HG03460 (cell line): ENCODE measurements around the gene AAMP.
A peak's percentile ranks its signal among the peaks of the same experiment; 100 is the strongest.

Experiments
- ATAC-seq: cut with Tn5 transposase; IDR thresholded peaks from one replicate; pipeline ENCODE4 v1.9.1; 2021; ENCODE audit not compliant: unreplicated experiment

The AAMP gene

GRCh38 chr2:218260166-218260565 lies 9.8 kb downstream of the AAMP start:
- no peak for ATAC-seq

GRCh38 chr2:218259099-218259961 lies 10.6 kb downstream of the AAMP start:
- ATAC-seq, result no peak

GRCh38 chr2:218257390-218257981 lies 12.5 kb downstream of the AAMP start:
- peak; percentile 69 for ATAC-seq

GRCh38 chr2:218256612-218257350 lies 13.2 kb downstream of the AAMP start:
- ATAC-seq, result no peak

- no peak for ATAC-seq
Measured at GRCh38 chr2:218255446-218255845, 14.5 kb downstream of the AAMP start.

GRCh38 chr2:218253232-218253625 lies 16.7 kb downstream of the AAMP start:
- no peak for ATAC-seq

GRCh38 chr2:218252509-218253231 lies 17.3 kb downstream of the AAMP start:
- ATAC-seq, result no peak

GRCh38 chr2:218249691-218250090 lies 20.2 kb downstream of the AAMP start:
- ATAC-seq, result no peak

GRCh38 chr2:218245214-218245613 lies 24.7 kb downstream of the AAMP start:
- no peak for ATAC-seq

GRCh38 chr2:218244665-218245064 lies 25.3 kb downstream of the AAMP start:
- no peak for ATAC-seq

GRCh38 chr2:218244204-218244603 lies 25.7 kb downstream of the AAMP start:
- no peak for ATAC-seq

- ATAC-seq, result no peak
Measured at GRCh38 chr2:218238887-218239286, 31.1 kb downstream of the AAMP start.

- no peak for ATAC-seq
Measured at GRCh38 chr2:218236829-218237228, 33.1 kb downstream of the AAMP start.

GRCh38 chr2:218235017-218235416 lies 34.9 kb downstream of the AAMP start:
- no peak for ATAC-seq

- ATAC-seq, result no peak
Measured at GRCh38 chr2:218234521-218234920, 35.4 kb downstream of the AAMP start.

GRCh38 chr2:218233543-218233942 lies 36.4 kb downstream of the AAMP start:
- ATAC-seq, result no peak

- peak; percentile 67 for ATAC-seq
Measured at GRCh38 chr2:218230882-218231281, 39.1 kb downstream of the AAMP start.

GRCh38 chr2:218229851-218230250 lies 40.1 kb downstream of the AAMP start:
- no peak for ATAC-seq

- ATAC-seq, result peak; percentile 91
Measured at GRCh38 chr2:218229239-218229638, 40.7 kb downstream of the AAMP start.

GRCh38 chr2:218228366-218229090 lies 41.4 kb downstream of the AAMP start:
- ATAC-seq, result no peak

- ATAC-seq, result no peak
Measured at GRCh38 chr2:218226903-218227302, 43.0 kb downstream of the AAMP start.
